PFSK-1 (cell line): ENCODE results near the gene TMEM86A. TPM values are rescaled to one million over a fixed set of nuclear protein-coding genes. Genes with fewer than 3 reads are reported as not detected.

Source experiments
- FOXP2 ChIP-seq: optimal IDR thresholded peaks from 2 replicates; pipeline ENCODE3; 2011; ENCODE audit warnings: borderline replicate concordance, control low read depth, inconsistent platforms; ENCODE audit not compliant: insufficient read depth; ENCODE audit errors: extremely low read length, extremely low read depth
- POLR2AphosphoS5 ChIP-seq: IDR thresholded peaks from 2 replicates; pipeline ENCODE4 v1.6.1; 2012; ENCODE audit warnings: low read depth, mild to moderate bottlenecking, control low read depth, low read length, moderate library complexity
- SIN3A ChIP-seq: IDR thresholded peaks from 2 replicates; pipeline ENCODE4 v1.6.1; 2012; ENCODE audit warnings: mild to moderate bottlenecking, low read length, moderate library complexity, borderline replicate concordance; ENCODE audit not compliant: insufficient read depth
- TAF1 ChIP-seq: IDR thresholded peaks from 2 replicates; pipeline ENCODE4 v1.6.1; 2012; ENCODE audit warnings: low read length, control low read depth, borderline replicate concordance; ENCODE audit not compliant: insufficient read depth
- polyA plus RNA-seq: library from polyadenylated mRNA; unstranded; fragments of >200 nt; gene quantifications from one replicate; pipeline ENCODE4 v1.2.1, GENCODE V29; 2012; ENCODE audit warnings: low read depth, missing spikeins; ENCODE audit not compliant: insufficient read length
- TF ChIP-seq, protein P1 (sequence below), 2 experiments: IDR thresholded peaks; 2 replicates each; pipeline versions ENCODE4 v1.6.1 to v1.8.0; 2011 to 2012; ENCODE audit warnings: low read depth in 2 of 2, low read length in 2 of 2, control low read depth in 1 of 2, inconsistent platforms in 1 of 2, mild to moderate bottlenecking in 1 of 2, moderate library complexity in 1 of 2; ENCODE audit not compliant: insufficient read depth in 1 of 2

TMEM86A gene, protein sequence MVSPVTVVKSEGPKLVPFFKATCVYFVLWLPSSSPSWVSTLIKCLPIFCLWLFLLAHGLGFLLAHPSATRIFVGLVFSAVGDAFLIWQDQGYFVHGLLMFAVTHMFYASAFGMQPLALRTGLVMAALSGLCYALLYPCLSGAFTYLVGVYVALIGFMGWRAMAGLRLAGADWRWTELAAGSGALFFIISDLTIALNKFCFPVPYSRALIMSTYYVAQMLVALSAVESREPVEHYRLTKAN
- polyA plus RNA-seq: 0.95 TPM

DNA sequence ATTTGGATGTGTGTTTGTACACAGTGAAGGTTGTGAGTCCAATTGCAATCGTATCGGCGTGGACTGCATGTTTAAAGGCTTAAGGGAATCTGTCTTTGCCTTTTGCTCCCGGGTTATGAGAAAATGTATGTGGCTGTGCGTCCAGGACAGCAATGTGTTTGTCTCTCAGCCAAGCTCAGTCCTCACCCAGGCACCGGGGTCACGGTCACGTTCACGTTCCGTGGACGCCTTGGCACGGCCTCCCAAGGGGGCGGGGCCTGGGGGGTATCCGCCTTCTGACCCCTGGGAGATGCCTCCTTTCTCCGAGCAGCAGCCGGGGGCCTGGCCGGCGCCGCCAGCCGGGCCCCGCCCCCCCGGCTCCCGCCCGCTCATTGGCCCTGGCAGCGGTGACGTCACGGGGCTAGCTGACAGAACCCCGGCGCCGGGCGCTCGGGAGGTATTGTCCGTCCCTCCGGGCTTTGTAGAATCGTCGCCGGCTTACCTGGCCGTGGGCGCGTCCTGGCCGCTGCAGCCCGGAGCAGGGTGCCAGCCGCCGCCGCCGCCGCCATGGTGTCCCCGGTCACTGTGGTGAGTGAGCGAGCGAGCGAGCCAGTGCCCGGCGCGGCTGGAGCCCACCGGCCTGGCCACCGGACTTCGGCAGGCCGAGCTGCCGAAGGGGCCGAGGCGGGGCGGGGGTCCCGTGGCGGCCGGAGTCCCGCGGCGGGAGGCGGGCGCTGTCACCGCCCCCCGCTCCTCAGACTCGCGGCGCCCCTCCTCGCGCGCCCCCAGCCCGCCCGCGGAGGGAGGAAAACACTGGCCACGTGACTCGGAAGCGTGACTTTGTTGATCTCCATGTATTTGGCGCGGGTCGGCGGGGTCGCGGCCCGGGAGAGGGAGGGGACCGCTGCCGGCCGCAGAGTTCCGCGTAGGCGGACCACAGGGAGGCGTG lies at the start of gene TMEM86A:
TMEM86A (plus strand) TSS at position 439 of the 928 bp plus-strand sequence; CDS start at position 547, 108 bp downstream.
- TF ChIP-seq, protein P1, sequence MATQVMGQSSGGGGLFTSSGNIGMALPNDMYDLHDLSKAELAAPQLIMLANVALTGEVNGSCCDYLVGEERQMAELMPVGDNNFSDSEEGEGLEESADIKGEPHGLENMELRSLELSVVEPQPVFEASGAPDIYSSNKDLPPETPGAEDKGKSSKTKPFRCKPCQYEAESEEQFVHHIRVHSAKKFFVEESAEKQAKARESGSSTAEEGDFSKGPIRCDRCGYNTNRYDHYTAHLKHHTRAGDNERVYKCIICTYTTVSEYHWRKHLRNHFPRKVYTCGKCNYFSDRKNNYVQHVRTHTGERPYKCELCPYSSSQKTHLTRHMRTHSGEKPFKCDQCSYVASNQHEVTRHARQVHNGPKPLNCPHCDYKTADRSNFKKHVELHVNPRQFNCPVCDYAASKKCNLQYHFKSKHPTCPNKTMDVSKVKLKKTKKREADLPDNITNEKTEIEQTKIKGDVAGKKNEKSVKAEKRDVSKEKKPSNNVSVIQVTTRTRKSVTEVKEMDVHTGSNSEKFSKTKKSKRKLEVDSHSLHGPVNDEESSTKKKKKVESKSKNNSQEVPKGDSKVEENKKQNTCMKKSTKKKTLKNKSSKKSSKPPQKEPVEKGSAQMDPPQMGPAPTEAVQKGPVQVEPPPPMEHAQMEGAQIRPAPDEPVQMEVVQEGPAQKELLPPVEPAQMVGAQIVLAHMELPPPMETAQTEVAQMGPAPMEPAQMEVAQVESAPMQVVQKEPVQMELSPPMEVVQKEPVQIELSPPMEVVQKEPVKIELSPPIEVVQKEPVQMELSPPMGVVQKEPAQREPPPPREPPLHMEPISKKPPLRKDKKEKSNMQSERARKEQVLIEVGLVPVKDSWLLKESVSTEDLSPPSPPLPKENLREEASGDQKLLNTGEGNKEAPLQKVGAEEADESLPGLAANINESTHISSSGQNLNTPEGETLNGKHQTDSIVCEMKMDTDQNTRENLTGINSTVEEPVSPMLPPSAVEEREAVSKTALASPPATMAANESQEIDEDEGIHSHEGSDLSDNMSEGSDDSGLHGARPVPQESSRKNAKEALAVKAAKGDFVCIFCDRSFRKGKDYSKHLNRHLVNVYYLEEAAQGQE (IDR thresholded peaks at IDR 0.05; ENCODE audit: insufficient read depth in 1 of 2, low read depth in 2 of 2, low read length in 2 of 2): no peak
- no peak for TF ChIP-seq TAF1
- TF ChIP-seq SIN3A: peak; percentile 75; the same call in 1 of the 2 replicates
- no peak for TF ChIP-seq FOXP2

DNA sequence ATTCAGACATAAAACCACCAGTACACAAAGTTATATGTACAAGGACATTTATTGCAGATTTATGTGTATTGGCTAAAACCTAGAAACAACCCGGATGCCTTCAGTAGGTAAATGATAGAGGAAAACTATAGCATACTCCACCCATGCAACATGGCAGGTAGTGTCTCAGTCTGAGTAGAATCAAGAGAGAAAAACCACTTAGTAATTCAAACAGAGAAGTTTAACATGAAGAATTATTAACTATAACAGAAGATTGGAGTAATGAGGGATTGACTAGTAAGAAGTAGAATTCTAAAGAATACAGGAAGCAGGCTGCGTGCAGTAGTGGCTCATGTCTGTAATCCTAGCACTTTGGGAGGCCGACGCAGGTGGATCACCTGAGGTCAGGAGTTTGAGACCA lies 48.2 kb upstream of the TMEM86A start:
- TF ChIP-seq, protein P1 (IDR thresholded peaks at IDR 0.05; ENCODE audit: insufficient read depth in 1 of 2, low read depth in 2 of 2, low read length in 2 of 2): no peak
- TF ChIP-seq TAF1 (no peak), FOXP2 (no peak), POLR2AphosphoS5 (no peak), SIN3A (no peak)

DNA sequence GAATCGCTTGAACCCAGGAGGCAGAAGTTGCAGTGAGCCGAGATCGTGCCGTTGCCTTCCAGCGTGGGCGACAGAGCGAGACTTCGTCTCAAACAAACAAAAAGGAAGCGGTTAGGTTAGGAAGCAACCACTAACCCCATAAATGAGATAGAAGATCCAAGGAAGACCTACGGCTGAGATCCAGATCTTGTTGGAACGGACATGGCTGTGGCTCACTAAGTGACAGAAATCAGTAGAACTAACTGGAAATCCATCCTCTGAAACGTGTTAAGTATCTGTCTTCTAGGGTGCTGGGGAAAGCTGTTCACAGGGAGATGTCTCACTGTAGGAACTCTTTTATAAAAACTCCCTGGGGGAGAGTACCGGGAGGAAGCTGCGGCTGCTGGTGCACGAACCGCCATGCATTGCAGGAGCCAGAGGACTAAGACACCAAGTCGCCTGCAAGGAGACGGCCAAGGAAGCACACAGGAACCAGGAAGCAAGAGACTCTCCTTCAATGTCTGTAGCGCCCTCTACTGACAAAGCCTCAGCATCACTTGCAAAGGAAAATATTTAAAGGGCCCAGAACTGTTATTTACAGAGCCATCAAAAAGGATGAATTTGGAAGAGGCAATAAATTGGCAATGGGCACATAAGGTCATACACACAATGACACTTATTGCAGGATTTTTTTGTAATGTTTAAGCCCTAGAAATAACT lies 47.6 kb upstream of the TMEM86A start:
- no peak for TF ChIP-seq FOXP2
- TF ChIP-seq TAF1: no peak
- TF ChIP-seq, protein P1 (IDR thresholded peaks at IDR 0.05; ENCODE audit: insufficient read depth in 1 of 2, low read depth in 2 of 2, low read length in 2 of 2): no peak
- no peak for TF ChIP-seq POLR2AphosphoS5
- no peak for TF ChIP-seq SIN3A

DNA sequence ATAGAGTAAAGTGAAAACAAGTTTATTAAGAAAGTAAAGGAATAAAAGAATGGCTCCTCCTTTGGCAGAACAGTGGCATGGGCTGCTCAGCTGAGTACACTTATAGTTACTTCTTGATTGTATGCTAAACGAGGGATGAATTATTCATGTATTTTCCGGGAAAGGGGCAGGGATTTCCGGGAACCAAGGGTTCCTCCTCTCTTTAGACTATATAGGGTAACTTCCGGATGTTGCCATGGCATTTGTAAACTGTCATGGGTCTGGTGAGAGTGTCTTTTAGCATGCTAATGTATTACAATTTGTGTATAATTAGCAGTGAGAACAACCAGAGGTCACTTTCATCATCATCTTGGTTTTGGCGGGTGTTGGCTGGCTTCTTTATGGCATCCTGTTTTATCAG lies 40.9 kb upstream of the TMEM86A start:
- TF ChIP-seq TAF1 (no peak), FOXP2 (no peak), POLR2AphosphoS5 (no peak), SIN3A (no peak)
- TF ChIP-seq, protein P1 (IDR thresholded peaks at IDR 0.05; ENCODE audit: insufficient read depth in 1 of 2, low read depth in 2 of 2, low read length in 2 of 2): no peak
